ENCODE data around the gene CSF1R.

DNA sequence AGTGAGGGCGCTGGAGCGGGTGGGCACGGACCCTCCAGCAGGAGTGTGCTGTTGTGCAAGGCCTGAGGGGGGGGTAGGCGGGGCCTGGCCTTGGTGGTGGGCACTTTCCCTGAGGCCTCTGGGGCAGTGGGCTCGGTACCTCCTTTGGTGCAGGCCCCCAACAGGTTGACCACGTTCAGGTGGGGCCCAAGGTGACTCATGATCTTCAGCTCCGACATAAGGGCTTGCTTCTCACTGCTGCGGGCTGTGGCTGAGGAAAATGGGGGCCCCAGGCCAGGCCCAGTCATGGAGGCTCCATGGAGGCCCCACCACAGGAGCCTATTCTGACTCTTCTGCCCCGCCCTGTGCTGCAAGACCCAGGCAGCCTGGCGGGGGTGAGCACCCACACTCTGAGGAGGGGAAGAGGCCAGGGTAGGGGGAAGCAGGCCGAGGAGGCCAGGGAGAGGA lies 37.8 kb upstream of the CSF1R start:
- TF ChIP-seq, protein P1, sequence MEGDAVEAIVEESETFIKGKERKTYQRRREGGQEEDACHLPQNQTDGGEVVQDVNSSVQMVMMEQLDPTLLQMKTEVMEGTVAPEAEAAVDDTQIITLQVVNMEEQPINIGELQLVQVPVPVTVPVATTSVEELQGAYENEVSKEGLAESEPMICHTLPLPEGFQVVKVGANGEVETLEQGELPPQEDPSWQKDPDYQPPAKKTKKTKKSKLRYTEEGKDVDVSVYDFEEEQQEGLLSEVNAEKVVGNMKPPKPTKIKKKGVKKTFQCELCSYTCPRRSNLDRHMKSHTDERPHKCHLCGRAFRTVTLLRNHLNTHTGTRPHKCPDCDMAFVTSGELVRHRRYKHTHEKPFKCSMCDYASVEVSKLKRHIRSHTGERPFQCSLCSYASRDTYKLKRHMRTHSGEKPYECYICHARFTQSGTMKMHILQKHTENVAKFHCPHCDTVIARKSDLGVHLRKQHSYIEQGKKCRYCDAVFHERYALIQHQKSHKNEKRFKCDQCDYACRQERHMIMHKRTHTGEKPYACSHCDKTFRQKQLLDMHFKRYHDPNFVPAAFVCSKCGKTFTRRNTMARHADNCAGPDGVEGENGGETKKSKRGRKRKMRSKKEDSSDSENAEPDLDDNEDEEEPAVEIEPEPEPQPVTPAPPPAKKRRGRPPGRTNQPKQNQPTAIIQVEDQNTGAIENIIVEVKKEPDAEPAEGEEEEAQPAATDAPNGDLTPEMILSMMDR (conservative IDR thresholded peaks at IDR 0.05; ENCODE audit: low read depth, low read length) = no peak
- TF ChIP-seq EZH2 (IDR thresholded peaks at IDR 0.05; ENCODE audit: borderline replicate concordance, low read depth, low read length, poor library complexity, severe bottlenecking) = no peak
